ENCODE measurements around the gene AIPL1.

GRCh38 chr17:6478486-6478885 is 43.6 kb upstream of the AIPL1 start:
- TF ChIP-seq CTCF (IDR thresholded peaks at IDR 0.05; ENCODE audit: low read depth, low read length, poor library complexity, severe bottlenecking) = no peak
- TF ChIP-seq EZH2phosphoT487 (IDR thresholded peaks at IDR 0.05; ENCODE audit: borderline replicate concordance, low read length) = no peak

Data from DOHH2 (cell line).